Epithelial cell of alveolus of lung (primary cell): ENCODE results near the gene RGL4. TPM values are rescaled to one million over a fixed set of nuclear protein-coding genes. Genes with fewer than 3 reads are reported as not detected.

ENCODE experiments used
- total RNA-seq: library from RNA; depleted of rRNA; stranded (reverse); fragments of >200 nt; gene quantifications from 2 replicates; pipeline ENCODE4 v1.2.1, GENCODE V29; 2015

The RGL4 gene
- total RNA-seq: not detected in 2 replicates

DNA sequence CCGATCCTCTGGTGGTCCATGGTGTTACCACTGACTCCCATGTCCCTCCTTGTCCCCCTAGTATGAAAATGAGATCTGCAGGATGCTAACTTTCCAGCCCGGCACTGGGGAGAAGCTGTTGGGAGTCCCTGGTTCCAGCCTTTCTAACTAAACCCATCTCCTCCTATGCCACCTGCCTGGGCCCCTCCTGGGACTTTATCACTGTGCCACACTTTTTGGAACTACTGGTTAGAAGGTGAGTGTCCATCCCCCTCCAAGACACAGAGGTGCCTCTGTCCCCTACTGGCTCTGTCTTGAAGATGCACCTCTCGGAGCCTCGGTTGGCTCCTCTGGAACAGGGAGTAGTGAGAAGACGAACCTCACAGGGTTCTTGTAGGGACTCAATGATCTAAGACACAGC, at the start of gene RGL4:
Gene RGL4, plus strand, starts transcription at position 301 of the 400 bp plus-strand sequence. CDS start 1,018 bp downstream, outside the sequence.

Other genes starting within 250 kb of the RGL4 start
- gene IGLL1, start 110.7 kb upstream of the RGL4 start, total RNA-seq: not detected in 2 replicates
- gene DRICH1, start 58.7 kb upstream of the RGL4 start, total RNA-seq: not detected in 2 replicates
- gene ZNF70, start 60.1 kb downstream of the RGL4 start, total RNA-seq: 3.4 and 4.5 TPM in 2 replicates
- not detected in 2 replicates for gene VPREB3, start 63.4 kb downstream of the RGL4 start, total RNA-seq
- 0.08 and 0.52 TPM in 2 replicates for gene C22orf15, start 72.0 kb downstream of the RGL4 start, total RNA-seq
- gene CHCHD10, start 77.0 kb downstream of the RGL4 start, total RNA-seq: 15.6 and 16.9 TPM in 2 replicates
- 10.9 and 14.0 TPM in 2 replicates for gene MMP11, start 81.8 kb downstream of the RGL4 start, total RNA-seq
- gene SMARCB1, start 96.0 kb downstream of the RGL4 start, total RNA-seq: 85.3 and 104 TPM in 2 replicates
- gene DERL3, start 148.0 kb downstream of the RGL4 start, total RNA-seq: 6.9 TPM in 1 of 2 replicates, not detected in the other
- 6.1 and 10.7 TPM in 2 replicates for gene SLC2A11, start 166.9 kb downstream of the RGL4 start, total RNA-seq
- gene MIF, start 203.4 kb downstream of the RGL4 start, total RNA-seq: 871 and 1,287 TPM in 2 replicates